ENCODE data around the gene TBC1D14.

GRCh38 chr4:7005571-7005970 lies 95.9 kb downstream of the TBC1D14 start:
- TF ChIP-seq POLR2A (IDR thresholded peaks at IDR 0.05; ENCODE audit: low read length) (no peak), GATA1 (IDR thresholded peaks at IDR 0.05; ENCODE audit: low read depth, low read length) (no peak)

Measured in erythroblast (primary cell).